Right kidney (tissue), 1 donor: Measurements from ENCODE around the gene PTPRF.

Source experiments
- DNase-seq: peaks from one replicate; pipeline ENCODE4 v3.0.0-alpha.2; 2016

Gene PTPRF

DNA sequence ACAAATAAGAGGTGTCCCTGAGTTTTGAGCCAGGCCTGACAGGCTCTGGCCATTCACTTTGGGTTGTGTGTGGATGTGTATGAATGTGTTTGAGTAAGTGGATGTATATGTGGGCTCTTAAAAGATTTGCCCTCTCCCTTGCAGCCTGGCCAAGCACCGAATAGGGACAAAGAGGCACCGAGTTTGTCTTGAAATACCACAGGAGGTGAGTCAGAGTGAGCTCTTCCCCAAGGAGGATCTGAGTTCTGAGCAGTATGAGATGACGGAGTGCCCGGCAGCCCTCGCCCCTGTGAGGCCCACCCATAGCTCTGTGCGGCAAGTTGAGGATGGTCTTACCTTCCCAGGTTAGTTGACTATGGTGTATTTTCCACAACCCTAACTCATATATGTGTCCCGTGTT is 138.3 kb downstream of the PTPRF start:
- DNase-seq, result no peak

DNA sequence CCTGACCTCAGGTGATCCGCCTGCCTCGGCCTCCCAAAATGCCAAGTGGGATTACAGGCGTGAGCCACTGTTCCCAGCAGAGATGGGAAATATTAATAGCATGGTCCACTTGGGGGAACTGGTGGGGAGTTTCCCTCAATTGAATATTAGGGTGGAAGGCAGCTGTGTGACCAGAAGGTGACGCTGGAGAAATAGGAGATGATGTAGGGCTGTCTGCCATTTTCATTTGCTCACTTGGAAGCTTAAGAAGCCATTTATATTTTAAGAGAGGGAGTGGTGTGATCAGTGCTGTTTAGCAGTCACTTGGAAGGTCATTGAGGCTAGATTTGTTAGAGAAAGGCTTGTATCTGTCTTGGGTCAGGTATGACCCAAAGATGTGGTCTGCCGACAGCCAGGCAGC is 139.2 kb downstream of the PTPRF start:
- DNase-seq, result no peak

DNA sequence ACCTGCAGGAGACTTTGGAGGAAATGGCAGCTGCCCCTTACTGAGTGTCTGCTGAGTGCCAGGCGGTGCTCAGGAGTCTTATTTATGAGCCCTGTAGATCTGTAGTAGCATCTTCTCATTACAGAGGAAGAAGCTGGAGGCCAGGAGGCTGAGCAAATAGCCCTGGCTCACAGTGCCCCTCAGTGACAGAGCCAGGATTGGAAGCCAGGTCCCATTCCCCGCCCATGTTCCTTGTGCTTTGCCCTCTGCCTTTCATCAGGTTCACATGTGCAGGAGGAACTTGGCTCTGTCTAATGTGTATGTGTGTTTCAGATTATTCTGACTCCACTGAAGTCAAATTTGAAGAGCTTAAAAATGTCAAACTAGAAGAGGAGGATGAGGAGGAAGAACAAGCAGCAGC is 140.5 kb downstream of the PTPRF start:
- DNase-seq, result no peak

GRCh38 chr1:43671626-43672330 is 141.1 kb downstream of the PTPRF start:
- DNase-seq, result no peak

DNA sequence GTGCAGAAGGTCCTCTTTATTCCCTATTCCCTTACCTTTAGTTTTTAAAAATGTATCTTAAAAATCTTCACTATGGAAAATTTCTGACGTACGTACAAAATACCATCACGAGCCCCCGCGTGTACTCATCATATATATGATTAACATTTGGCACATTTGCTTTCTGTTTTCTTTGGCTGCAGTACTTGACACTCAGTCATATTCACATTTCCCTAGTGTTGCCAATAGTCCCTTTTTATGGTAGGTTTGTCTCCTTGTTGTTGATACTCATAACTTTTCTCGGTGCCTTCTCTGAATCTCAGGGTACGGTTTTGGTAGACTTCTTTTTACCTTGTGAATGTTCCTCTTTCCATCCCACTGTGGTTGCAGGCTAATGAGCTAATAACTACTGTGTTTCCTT is 142.6 kb downstream of the PTPRF start:
- no peak for DNase-seq
